Stimulated activated CD8-positive, alpha-beta memory T cell treated with anti-CD3 and anti-CD28 coated beads, Interleukin-2, amount 100 ng/mL, for 1 hour (primary cell): Measurements from ENCODE around the gene RAPGEF4.

Experiments used
- DNase-seq, 2 donors: peaks; one replicate each; pipeline ENCODE4 v3.0.0-alpha.2; 2020; ENCODE audit warnings: low read depth in 2 of 2

RAPGEF4 gene

GRCh38 chr2:173094731-173095130 lies 359.1 kb downstream of the RAPGEF4 start:
- no peak for DNase-seq

GRCh38 chr2:173095356-173095755 lies 359.7 kb downstream of the RAPGEF4 start:
- no peak for DNase-seq

GRCh38 chr2:173099271-173099670 lies 363.6 kb downstream of the RAPGEF4 start:
- no peak for DNase-seq

- DNase-seq: no peak
Measured at GRCh38 chr2:173099804-173100203, 364.2 kb downstream of the RAPGEF4 start.

- no peak for DNase-seq
Measured at GRCh38 chr2:173101687-173102086, 366.0 kb downstream of the RAPGEF4 start.
